H9 (cell line): ENCODE data around the gene MYBPHL. TPM values are rescaled to one million over a fixed set of nuclear protein-coding genes. Genes with fewer than 3 reads are reported as not detected.

Experiments
- DNase-seq: peaks from one replicate; pipeline ENCODE4 v3.0.0-alpha.2; 2017
- H2AFZ ChIP-seq: one replicate; pipeline ENCODE4 v1.6.1; 2013; ENCODE audit warnings: mild to moderate bottlenecking, low read length, control low read depth, moderate library complexity
- H2AK5ac ChIP-seq: 2 replicates; pipeline ENCODE4 v1.6.1; 2013; ENCODE audit warnings: low read length, control low read depth, mixed read lengths; ENCODE audit not compliant: insufficient read length
- H2BK120ac ChIP-seq: one replicate; pipeline ENCODE4 v1.6.1; 2013; ENCODE audit warnings: low read depth, mild to moderate bottlenecking, low read length, control low read depth, inconsistent platforms; ENCODE audit not compliant: poor library complexity, severe bottlenecking
- H2BK12ac ChIP-seq: 2 replicates; pipeline ENCODE4 v1.6.1; 2013; ENCODE audit warnings: low read length, control low read depth, mixed read lengths, low read depth; ENCODE audit not compliant: insufficient read length
- H2BK15ac ChIP-seq: 2 replicates; pipeline ENCODE4 v1.6.1; 2013; ENCODE audit warnings: low read depth, low read length, control low read depth
- H2BK20ac ChIP-seq: one replicate; pipeline ENCODE4 v1.6.1; 2013; ENCODE audit warnings: low read depth, mild to moderate bottlenecking, low read length, control low read depth, inconsistent platforms; ENCODE audit not compliant: poor library complexity, severe bottlenecking
- H2BK5ac ChIP-seq: 2 replicates; pipeline ENCODE4 v1.6.1; 2013; ENCODE audit warnings: low read length, control low read depth, mixed read lengths; ENCODE audit not compliant: insufficient read length
- H3K14ac ChIP-seq: 2 replicates; pipeline ENCODE4 v1.6.1; 2013; ENCODE audit warnings: low read length, control low read depth; ENCODE audit not compliant: insufficient read depth
- H3K18ac ChIP-seq: 2 replicates; pipeline ENCODE4 v1.6.1; 2013; ENCODE audit warnings: low read depth, mild to moderate bottlenecking, mixed read lengths, low read length, control low read depth; ENCODE audit not compliant: insufficient read length
- H3K23ac ChIP-seq: 2 replicates; pipeline ENCODE4 v1.6.1; 2013; ENCODE audit warnings: low read length, control low read depth, mixed read lengths, low read depth; ENCODE audit not compliant: insufficient read length
- H3K23me2 ChIP-seq: 2 replicates; pipeline ENCODE4 v1.6.1; 2013; ENCODE audit warnings: low read depth, mild to moderate bottlenecking, mixed read lengths, low read length, control low read depth; ENCODE audit not compliant: insufficient read length, poor library complexity, severe bottlenecking
- H3K27ac ChIP-seq: 2 replicates; pipeline ENCODE4 v1.5.1; 2013; ENCODE audit warnings: low read length, control low read depth, mixed read lengths, low read depth; ENCODE audit not compliant: insufficient read length
- H3K27me3 ChIP-seq: 2 replicates; pipeline ENCODE4 v1.6.1; 2013; ENCODE audit warnings: low read length, control low read depth, inconsistent platforms; ENCODE audit not compliant: insufficient read depth
- H3K4ac ChIP-seq: 2 replicates; pipeline ENCODE4 v1.6.1; 2013; ENCODE audit warnings: low read depth, mild to moderate bottlenecking, control low read depth, inconsistent platforms, low read length, moderate library complexity
- H3K4me1 ChIP-seq: 2 replicates; pipeline ENCODE4 v1.6.1; 2013; ENCODE audit warnings: low read length, control low read depth, inconsistent platforms; ENCODE audit not compliant: insufficient read depth
- H3K4me2 ChIP-seq: 2 replicates; pipeline ENCODE4 v1.6.1; 2013; ENCODE audit warnings: low read length, control low read depth, mixed read lengths; ENCODE audit not compliant: insufficient read length, insufficient read depth
- H3K56ac ChIP-seq: 2 replicates; pipeline ENCODE4 v1.6.1; 2013; ENCODE audit warnings: low read depth, mild to moderate bottlenecking, mixed read lengths, low read length, control low read depth; ENCODE audit not compliant: insufficient read length
- H3K79me1 ChIP-seq: 2 replicates; pipeline ENCODE4 v1.6.1; 2013; ENCODE audit warnings: low read depth, mild to moderate bottlenecking, moderate library complexity, low read length, control low read depth, inconsistent platforms; ENCODE audit not compliant: insufficient read depth, poor library complexity, severe bottlenecking
- H3K79me2 ChIP-seq: 2 replicates; pipeline ENCODE4 v1.6.1; 2013; ENCODE audit warnings: low read length, control low read depth, inconsistent platforms; ENCODE audit not compliant: insufficient read depth
- H3K9ac ChIP-seq: 2 replicates; pipeline ENCODE4 v1.6.1; 2013; ENCODE audit warnings: low read length, control low read depth, mixed read lengths; ENCODE audit not compliant: insufficient read length; ENCODE audit errors: extremely low read depth
- H3K9me3 ChIP-seq: one replicate; pipeline ENCODE4 v1.6.1; 2013; ENCODE audit warnings: low read depth, low read length, inconsistent platforms; ENCODE audit not compliant: control insufficient read depth
- H3T11ph ChIP-seq: one replicate; pipeline ENCODE4 v1.6.1; 2013; ENCODE audit warnings: mild to moderate bottlenecking, low read length, control low read depth, inconsistent platforms
- H4K20me1 ChIP-seq: one replicate; pipeline ENCODE4 v1.6.1; 2013; ENCODE audit not compliant: control insufficient read depth, insufficient read length, insufficient read depth
- H4K5ac ChIP-seq: 2 replicates; pipeline ENCODE4 v1.6.1; 2013; ENCODE audit warnings: low read depth, mild to moderate bottlenecking, mixed read lengths, low read length, control low read depth; ENCODE audit not compliant: insufficient read length
- H4K8ac ChIP-seq: replicated peaks from 2 replicates; pipeline ENCODE4 v1.6.1; 2013; ENCODE audit warnings: low read length, control low read depth, mixed read lengths, low read depth; ENCODE audit not compliant: insufficient read length
- H4K91ac ChIP-seq: 2 replicates; pipeline ENCODE4 v1.6.1; 2013; ENCODE audit warnings: low read depth, mild to moderate bottlenecking, moderate library complexity, mixed read lengths, low read length, control low read depth; ENCODE audit not compliant: insufficient read length
- H3K27ac Mint-ChIP-seq, 3 experiments: 2 replicates in 2 of 3; 3 replicates in 1 of 3; pipeline ENCODE4 v1.8.0; 2020 to 2021; ENCODE audit warnings: mixed read lengths in 3 of 3, mild to moderate bottlenecking in 1 of 3, moderate library complexity in 1 of 3
- H3K27me3 Mint-ChIP-seq: 2 replicates; pipeline ENCODE4 v1.8.0; 2021; ENCODE audit warnings: low read depth, mild to moderate bottlenecking, moderate library complexity, mixed read lengths
- H3K36me3 Mint-ChIP-seq, 3 experiments: 2 replicates in 2 of 3; 3 replicates in 1 of 3; pipeline ENCODE4 v1.8.0; 2020 to 2021; ENCODE audit warnings: low read depth in 3 of 3, mixed read lengths in 3 of 3; ENCODE audit not compliant: insufficient read depth in 1 of 3
- H3K4me1 Mint-ChIP-seq, 2 experiments: 2 replicates each; pipeline ENCODE4 v1.8.0; 2020; ENCODE audit warnings: mixed read lengths in 2 of 2
- H3K4me3 Mint-ChIP-seq, 2 experiments: 2 replicates in 1 of 2; 3 replicates in 1 of 2; pipeline ENCODE4 v1.8.0; 2020 to 2021; ENCODE audit warnings: mild to moderate bottlenecking in 2 of 2, mixed read lengths in 2 of 2, moderate library complexity in 1 of 2
- H3K9me3 Mint-ChIP-seq, 2 experiments: 2 replicates in 1 of 2; 3 replicates in 1 of 2; pipeline ENCODE4 v1.8.0; 2020; ENCODE audit warnings: mild to moderate bottlenecking in 2 of 2, mixed read lengths in 2 of 2, moderate library complexity in 1 of 2
- CTCF ChIP-seq: fragments of 200-600 bp; sonication (generic); conservative IDR thresholded peaks from 3 replicates; pipeline ENCODE4 v1.8.0; 2021; ENCODE audit warnings: antibody characterized with exemption, mild to moderate bottlenecking
- WGBS: extraction: QIAGEN DNeasy Blood & Tissue Kit; methylation state at CpG from one replicate; pipeline ENCODE4 v1.1.7; 2013; ENCODE audit warnings: missing lambda C conversion rate, low lambda C conversion rate, mixed read lengths; ENCODE audit not compliant: insufficient read length; ENCODE audit errors: extremely low coverage; 5-methylcytosine and 5-hydroxymethylcytosine counted together
- total RNA-seq: library from RNA; stranded (reverse); gene quantifications from 2 replicates; pipeline ENCODE4 v1.2.1, GENCODE V29; 2021

Gene MYBPHL
- total RNA-seq, 1 experiment from 2014 or later = 0.59 TPM

- H3K79me1 ChIP-seq = no peaks in the 10 kb centered on the region
- H3K79me2 ChIP-seq = no peaks in the 10 kb centered on the region; the same call in 1 of the 2 replicates
- peaks cover 22 to 30% (median 28%) of the 10 kb centered on the region in 3 experiments for H3K36me3 Mint-ChIP-seq
- peak overlapping the region in 1 of 2 experiments; percentile 60; a peak in 2 of 5 replicates for H3K4me3 Mint-ChIP-seq
- no peak overlapping the region for H4K91ac ChIP-seq
- H3K9me3 ChIP-seq = no peaks in the 10 kb centered on the region
- H3K23ac ChIP-seq = no peak overlapping the region
- no peak overlapping the region for H2AK5ac ChIP-seq
- H2BK15ac ChIP-seq = no peak overlapping the region
- no CpG with 5 or more reads among the region's 32 CpGs for WGBS
- H3K27me3 Mint-ChIP-seq = peaks cover 46% of the 10 kb centered on the region
- H3K4ac ChIP-seq = no peak overlapping the region
- no peak overlapping the region for H3K27ac Mint-ChIP-seq
- H3K27ac ChIP-seq = no peak overlapping the region
- no peak overlapping the region for H2BK5ac ChIP-seq
- H3T11ph ChIP-seq = no peak overlapping the region
- no peaks in the 10 kb centered on the region for H3K4me1 ChIP-seq
- TF ChIP-seq CTCF = no peak
- H2BK20ac ChIP-seq = no peak overlapping the region
- H3K9ac ChIP-seq = no peak overlapping the region
- no peak overlapping the region for H4K8ac ChIP-seq
- H4K20me1 ChIP-seq = no peaks in the 10 kb centered on the region
- H3K18ac ChIP-seq = no peak overlapping the region
- DNase-seq = no peak
- H3K27me3 ChIP-seq = peaks cover 4% of the 10 kb centered on the region; the same call in 1 of the 2 replicates
- no peak overlapping the region for H2BK12ac ChIP-seq
- no peak overlapping the region for H2BK120ac ChIP-seq
- no peak overlapping the region for H4K5ac ChIP-seq
- no peak overlapping the region for H3K14ac ChIP-seq
- no peak overlapping the region for H3K56ac ChIP-seq
- H3K9me3 Mint-ChIP-seq = peaks cover 14 to 21% of the 10 kb centered on the region in 2 experiments
- H3K4me1 Mint-ChIP-seq = peaks cover 42 to 43% of the 10 kb centered on the region in 2 experiments
- H2AFZ ChIP-seq = no peak overlapping the region
- H3K23me2 ChIP-seq = peaks cover 5% of the 10 kb centered on the region
- H3K4me2 ChIP-seq = no peak overlapping the region
These were observed 55.3 kb downstream of the MYBPHL start for GRCh38 chr1:109251277-109252166.
